Measurements from ENCODE around the gene KCNIP2.

Gene KCNIP2

GRCh38 chr10:101824736-101825135 lies 18.9 kb downstream of the KCNIP2 start:
- Histone ChIP-seq H3K27ac (ENCODE audit: poor library complexity, severe bottlenecking) (no peak overlapping the region), H3K27me3 (ENCODE audit: insufficient read depth, poor library complexity, severe bottlenecking) (no peaks in the 10 kb centered on the region), H3K4me3 (ENCODE audit: severe bottlenecking) (no peak overlapping the region), H3K36me3 (ENCODE audit: low read depth) (no peaks in the 10 kb centered on the region), H3K4me1 (ENCODE audit: insufficient read depth, poor library complexity, severe bottlenecking) (no peaks in the 10 kb centered on the region), H3K9me3 (ENCODE audit: severe bottlenecking) (no peaks in the 10 kb centered on the region)
- ATAC-seq (ENCODE audit: low read depth) = no peak
- DNase-seq (ENCODE audit: low spot score) = no peak
- TF ChIP-seq CTCF (IDR thresholded peaks at IDR 0.05; ENCODE audit: poor library complexity, severe bottlenecking) = no peak

GRCh38 chr10:101818872-101819633 lies 24.5 kb downstream of the KCNIP2 start:
- DNase-seq (ENCODE audit: low spot score) (no peak), ATAC-seq (ENCODE audit: low read depth) (peak; percentile 40)
- peaks cover 7% of the 10 kb centered on the region for H3K4me1 ChIP-seq (ENCODE audit: insufficient read depth, poor library complexity, severe bottlenecking)
- peak overlapping the region; percentile 81 for H3K27ac ChIP-seq (ENCODE audit: poor library complexity, severe bottlenecking)
- TF ChIP-seq CTCF (IDR thresholded peaks at IDR 0.05; ENCODE audit: poor library complexity, severe bottlenecking) = no peak
- no peaks in the 10 kb centered on the region for H3K27me3 ChIP-seq (ENCODE audit: insufficient read depth, poor library complexity, severe bottlenecking)
- H3K4me3 ChIP-seq (ENCODE audit: severe bottlenecking) = peak overlapping the region; percentile 77
- H3K9me3 ChIP-seq (ENCODE audit: severe bottlenecking) = no peaks in the 10 kb centered on the region
- peaks cover 16% of the 10 kb centered on the region for H3K36me3 ChIP-seq (ENCODE audit: low read depth)

GRCh38 chr10:101818119-101818871 lies 25.3 kb downstream of the KCNIP2 start, which contains the start of gene OGA:
TSS of gene OGA (minus strand) at chr10:101818444. CDS start at chr10:101818022, 422 bp downstream.
- peak within 1 kb of the TSS; percentile 81 for H3K27ac ChIP-seq (ENCODE audit: poor library complexity, severe bottlenecking)
- H3K27me3 ChIP-seq (ENCODE audit: insufficient read depth, poor library complexity, severe bottlenecking) = no peaks in the 10 kb centered on the region
- H3K4me1 ChIP-seq (ENCODE audit: insufficient read depth, poor library complexity, severe bottlenecking) = peaks cover 7% of the 10 kb centered on the region
- no peak for TF ChIP-seq CTCF (IDR thresholded peaks at IDR 0.05; ENCODE audit: poor library complexity, severe bottlenecking)
- ATAC-seq (ENCODE audit: low read depth) (peak; percentile 86), DNase-seq (ENCODE audit: low spot score) (peak; percentile 99)
- peaks cover 24% of the 10 kb centered on the region for H3K36me3 ChIP-seq (ENCODE audit: low read depth)
- H3K9me3 ChIP-seq (ENCODE audit: severe bottlenecking) = no peaks in the 10 kb centered on the region
- H3K4me3 ChIP-seq (ENCODE audit: severe bottlenecking) = peak within 1 kb of the TSS; percentile 77

GRCh38 chr10:101817337-101818118 lies 26.1 kb downstream of the KCNIP2 start:
- Histone ChIP-seq H3K9me3 (ENCODE audit: severe bottlenecking) (no peaks in the 10 kb centered on the region), H3K27ac (ENCODE audit: poor library complexity, severe bottlenecking) (peak overlapping the region; percentile 81), H3K4me3 (ENCODE audit: severe bottlenecking) (peak overlapping the region; percentile 77), H3K27me3 (ENCODE audit: insufficient read depth, poor library complexity, severe bottlenecking) (no peaks in the 10 kb centered on the region), H3K36me3 (ENCODE audit: low read depth) (peaks cover 31% of the 10 kb centered on the region), H3K4me1 (ENCODE audit: insufficient read depth, poor library complexity, severe bottlenecking) (peaks cover 7% of the 10 kb centered on the region)
- peak; percentile 63 for ATAC-seq (ENCODE audit: low read depth)
- TF ChIP-seq CTCF (IDR thresholded peaks at IDR 0.05; ENCODE audit: poor library complexity, severe bottlenecking) = no peak
- DNase-seq (ENCODE audit: low spot score) = peak; percentile 95

Data from RWPE2 (cell line).